HG03097 (cell line): ENCODE data around the gene IPO13.

Experiments
- ATAC-seq: cut with Tn5 transposase; IDR thresholded peaks from one replicate; pipeline ENCODE4 v1.9.1; 2021; ENCODE audit not compliant: unreplicated experiment, low FRiP score

IPO13 gene

GRCh38 chr1:43947061-43947873, 517 bp downstream of the IPO13 start:
- no peak for ATAC-seq

- ATAC-seq: no peak
Measured at GRCh38 chr1:43947874-43948437, 1.2 kb downstream of the IPO13 start.

GRCh38 chr1:43949678-43950077, 2.9 kb downstream of the IPO13 start:
- no peak for ATAC-seq

- no peak for ATAC-seq
Measured at GRCh38 chr1:43951021-43951985, 4.6 kb downstream of the IPO13 start.

- no peak for ATAC-seq
Measured at GRCh38 chr1:43952731-43953346, 6.1 kb downstream of the IPO13 start.

- no peak for ATAC-seq
Measured at GRCh38 chr1:43953361-43953760, 6.6 kb downstream of the IPO13 start.

GRCh38 chr1:43954036-43954435, 7.3 kb downstream of the IPO13 start:
- ATAC-seq: no peak

- ATAC-seq: no peak
Measured at GRCh38 chr1:43956234-43956633, 9.5 kb downstream of the IPO13 start.

GRCh38 chr1:43957407-43958040, 10.8 kb downstream of the IPO13 start:
- ATAC-seq: no peak

GRCh38 chr1:43958351-43959255, 11.9 kb downstream of the IPO13 start:
- no peak for ATAC-seq

GRCh38 chr1:43960798-43961197, 14.0 kb downstream of the IPO13 start:
- no peak for ATAC-seq

- no peak for ATAC-seq
Measured at GRCh38 chr1:43961692-43962091, 14.9 kb downstream of the IPO13 start.

GRCh38 chr1:43962324-43962723, 15.6 kb downstream of the IPO13 start:
- no peak for ATAC-seq

GRCh38 chr1:43963006-43963405, 16.3 kb downstream of the IPO13 start:
- no peak for ATAC-seq

GRCh38 chr1:43963890-43964289, 17.1 kb downstream of the IPO13 start:
- ATAC-seq: no peak

- ATAC-seq: no peak
Measured at GRCh38 chr1:43965316-43965715, 18.6 kb downstream of the IPO13 start.

- no peak for ATAC-seq
Measured at GRCh38 chr1:43968348-43968948, 21.7 kb downstream of the IPO13 start.

- ATAC-seq: no peak
Measured at GRCh38 chr1:43969416-43969745, 22.6 kb downstream of the IPO13 start.
